MCF 10A (cell line): ENCODE results near the gene ZNF557. TPM values are rescaled to one million over a fixed set of nuclear protein-coding genes. Genes with fewer than 3 reads are reported as not detected.

Experiments used
- BruUV-seq: library from RNA; stranded (reverse); fragments of 400-500 nt; replicated peaks from 2 replicates; lab custom pipeline; 2021; lab: Mats Ljungman, UMichigan
- CTCF ChIA-PET: fragments of 300-600 bp; sonication (Branson Sonifier 250); formaldehyde crosslinking; extraction: SDS; loops from one replicate; lab custom pipeline; 2021; ENCODE audit warnings: antibody characterized with exemption, inconsistent platforms; lab: Yijun Ruan, JAX
- POLR2A ChIA-PET: fragments of 300-600, 350-650 bp; sonication (Branson Sonifier 250); formaldehyde crosslinking; extraction: SDS; loops from one replicate; lab custom pipeline; 2020; ENCODE audit warnings: antibody characterized with exemption, inconsistent platforms; lab: Yijun Ruan, JAX
- DNase-seq: peaks from one replicate; pipeline ENCODE4 v3.0.0-alpha.2; 2018; ENCODE audit not compliant: unreplicated experiment
- H3K27ac Mint-ChIP-seq: one replicate; pipeline ENCODE4 v1.8.0; 2022; ENCODE audit warnings: mild to moderate bottlenecking, low read depth, mixed read lengths; ENCODE audit not compliant: unreplicated experiment
- H3K27me3 Mint-ChIP-seq: one replicate; pipeline ENCODE4 v1.8.0; 2022; ENCODE audit warnings: mixed read lengths; ENCODE audit not compliant: insufficient read depth, unreplicated experiment
- H3K36me3 Mint-ChIP-seq: one replicate; pipeline ENCODE4 v1.8.0; 2022; ENCODE audit warnings: mild to moderate bottlenecking, moderate library complexity, mixed read lengths; ENCODE audit not compliant: insufficient read depth, unreplicated experiment
- H3K4me1 Mint-ChIP-seq: one replicate; pipeline ENCODE4 v1.8.0; 2022; ENCODE audit warnings: mixed read lengths; ENCODE audit not compliant: insufficient read depth, unreplicated experiment
- H3K4me3 Mint-ChIP-seq: one replicate; pipeline ENCODE4 v1.8.0; 2022; ENCODE audit warnings: mild to moderate bottlenecking, moderate library complexity, mixed read lengths; ENCODE audit not compliant: unreplicated experiment
- H3K9me3 Mint-ChIP-seq: one replicate; pipeline ENCODE4 v1.8.0; 2022; ENCODE audit warnings: mixed read lengths; ENCODE audit not compliant: unreplicated experiment
- CTCF ChIP-seq: fragments of 200-600 bp; IDR thresholded peaks from one replicate; pipeline ENCODE4 v1.8.0; 2022; ENCODE audit warnings: antibody characterized with exemption, mild to moderate bottlenecking; ENCODE audit not compliant: unreplicated experiment
- intact Hi-C: fragments of 100-400 bp; cut with micrococcal nuclease; formaldehyde crosslinking; loops from 2 replicates; pipeline ENCODE4 v1.14.1; 2022
- total RNA-seq: library from RNA; stranded (reverse); gene quantifications from 2 replicates; pipeline ENCODE4 v1.2.3, GENCODE V29; 2022

Gene ZNF557
- total RNA-seq, 1 experiment from 2014 or later: 9.6 TPM

GRCh38 chr19:7112675-7113074 lies 43.2 kb downstream of the ZNF557 start:
- intact Hi-C loops: no loop called here
- H3K36me3 Mint-ChIP-seq: no peaks in the 10 kb centered on the region
- H3K4me1 Mint-ChIP-seq: no peaks in the 10 kb centered on the region
- BruUV-seq: no TSS peak
- DNase-seq: no peak
- H3K9me3 Mint-ChIP-seq: no peaks in the 10 kb centered on the region
- no peak overlapping the region for H3K27ac Mint-ChIP-seq
- ChIA-PET POLR2A (no interaction called here), CTCF (interaction anchor here (0.6 to 1.4 kb wide), 2 partner anchors 11 to 310 kb away, joined by 3 to 4 read pairs; no protein-coding TSS in a partner anchor)
- H3K27me3 Mint-ChIP-seq: no peaks in the 10 kb centered on the region
- H3K4me3 Mint-ChIP-seq: no peak overlapping the region
- TF ChIP-seq CTCF: no peak

- ChIA-PET POLR2A (no interaction called here), CTCF (interaction anchor here (0.6 kb wide), 1 partner anchor 310 kb away, joined by 3 read pairs; no protein-coding TSS in a partner anchor)
- DNase-seq: peak; percentile 5
- Mint-ChIP-seq H3K9me3 (no peaks in the 10 kb centered on the region), H3K36me3 (no peaks in the 10 kb centered on the region), H3K27me3 (no peaks in the 10 kb centered on the region), H3K4me3 (no peak overlapping the region), H3K27ac (no peak overlapping the region), H3K4me1 (no peaks in the 10 kb centered on the region)
- TF ChIP-seq CTCF: no peak
- intact Hi-C loops: no loop called here
- BruUV-seq: no TSS peak
Observed at GRCh38 chr19:7113233-7113632, 43.7 kb downstream of the ZNF557 start.

GRCh38 chr19:7115721-7116120 lies 46.2 kb downstream of the ZNF557 start:
- H3K4me1 Mint-ChIP-seq: no peaks in the 10 kb centered on the region
- CTCF ChIA-PET: no interaction called here
- intact Hi-C loops: no loop called here
- H3K4me3 Mint-ChIP-seq: no peak overlapping the region
- H3K36me3 Mint-ChIP-seq: peaks cover 19% of the 10 kb centered on the region
- TF ChIP-seq CTCF: no peak
- no peaks in the 10 kb centered on the region for H3K27me3 Mint-ChIP-seq
- DNase-seq: no peak
- no peak overlapping the region for H3K27ac Mint-ChIP-seq
- BruUV-seq: no TSS peak
- H3K9me3 Mint-ChIP-seq: no peaks in the 10 kb centered on the region
- POLR2A ChIA-PET: no interaction called here

- intact Hi-C loops: no loop called here
- no peaks in the 10 kb centered on the region for H3K9me3 Mint-ChIP-seq
- no peak overlapping the region for H3K27ac Mint-ChIP-seq
- peaks cover 28% of the 10 kb centered on the region for H3K36me3 Mint-ChIP-seq
- H3K4me3 Mint-ChIP-seq: no peak overlapping the region
- no TSS peak for BruUV-seq
- no peaks in the 10 kb centered on the region for H3K27me3 Mint-ChIP-seq
- TF ChIP-seq CTCF: no peak
- ChIA-PET CTCF (interaction anchor here (1.1 kb wide), 1 partner anchor 224 kb away, joined by 4 read pairs; no protein-coding TSS in a partner anchor), POLR2A (no interaction called here)
- H3K4me1 Mint-ChIP-seq: no peaks in the 10 kb centered on the region
- DNase-seq: no peak
Observed at GRCh38 chr19:7117248-7117647, 47.7 kb downstream of the ZNF557 start.
